ENCODE results near the gene AOPEP. TPM values are rescaled to one million over a fixed set of nuclear protein-coding genes. Genes with fewer than 3 reads are reported as not detected.
A peak's percentile ranks its signal among the peaks of the same experiment; 100 is the strongest.

Gene AOPEP
- total and polyA plus RNA-seq, 2 of the 13 experiments (the other 11 are each of a cell fraction or from before 2014, with no cell fraction given): 22.2 to 41.6 TPM

DNA sequence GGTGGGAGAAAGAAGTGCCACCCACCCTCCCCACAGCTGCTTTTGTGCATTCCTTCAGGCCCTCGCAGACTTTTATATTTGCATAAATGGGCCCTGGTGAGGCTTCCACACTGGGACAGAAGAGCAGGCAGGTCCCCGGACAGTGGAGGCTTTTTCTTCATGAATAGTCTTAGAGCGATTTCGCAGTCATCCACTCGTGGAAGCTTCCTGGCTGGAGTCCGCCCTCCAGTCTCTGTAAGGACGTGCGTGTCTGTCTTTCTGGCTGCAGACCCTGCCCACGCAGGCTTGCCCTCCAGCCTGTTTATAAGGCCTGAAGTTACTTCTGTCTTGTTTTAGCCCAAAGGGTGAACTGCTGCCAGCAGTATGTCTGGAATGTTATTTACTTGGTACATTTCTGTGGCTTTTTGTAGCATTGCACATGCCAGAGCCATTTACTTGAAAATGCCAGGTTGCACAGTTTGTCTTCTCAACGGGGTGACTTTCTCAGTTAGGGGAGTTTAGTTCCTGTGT is 195.7 kb downstream of the AOPEP start (continued):
- TF ChIP-seq SNRNP70 (IDR thresholded peaks at IDR 0.05; ENCODE audit: low read depth, low read length) (no peak), NCOA2 (CRISPR knock-in tag; IDR thresholded peaks at IDR 0.05) (peak; percentile 74), ZNF274 (CRISPR knock-in tag; IDR thresholded peaks at IDR 0.05) (no peak), CC2D1A (CRISPR knock-in tag; IDR thresholded peaks at IDR 0.05) (no peak), MXI1 (IDR thresholded peaks at IDR 0.05; ENCODE audit: borderline replicate concordance, low read depth, low read length) (no peak), ZSCAN12 (CRISPR knock-in tag; IDR thresholded peaks at IDR 0.05) (no peak), NR2F2 (IDR thresholded peaks at IDR 0.05; ENCODE audit: borderline replicate concordance, low read depth) (no peak), HNRNPK (IDR thresholded peaks at IDR 0.05; ENCODE audit: low read depth, low read length, poor library complexity, severe bottlenecking) (no peak), ZNF496 (CRISPR knock-in tag; IDR thresholded peaks at IDR 0.05; ENCODE audit: insufficient replicate concordance) (no peak), KLF13 (CRISPR knock-in tag; IDR thresholded peaks at IDR 0.05) (no peak), ZNF232 (CRISPR knock-in tag; IDR thresholded peaks at IDR 0.05; ENCODE audit: borderline replicate concordance) (no peak), HMG20B (CRISPR knock-in tag; conservative IDR thresholded peaks at IDR 0.05) (no peak), CBFB (CRISPR knock-in tag; IDR thresholded peaks at IDR 0.05) (peak; percentile 98), FOXP1 (IDR thresholded peaks at IDR 0.05) (peak; percentile 59; the same call in 1 of the 2 replicates), FOXP1 (CRISPR knock-in tag; IDR thresholded peaks at IDR 0.05) (peak; percentile 60), NKX3-1 (CRISPR knock-in tag; IDR thresholded peaks at IDR 0.05) (no peak)
- TF ChIP-seq, protein P1, sequence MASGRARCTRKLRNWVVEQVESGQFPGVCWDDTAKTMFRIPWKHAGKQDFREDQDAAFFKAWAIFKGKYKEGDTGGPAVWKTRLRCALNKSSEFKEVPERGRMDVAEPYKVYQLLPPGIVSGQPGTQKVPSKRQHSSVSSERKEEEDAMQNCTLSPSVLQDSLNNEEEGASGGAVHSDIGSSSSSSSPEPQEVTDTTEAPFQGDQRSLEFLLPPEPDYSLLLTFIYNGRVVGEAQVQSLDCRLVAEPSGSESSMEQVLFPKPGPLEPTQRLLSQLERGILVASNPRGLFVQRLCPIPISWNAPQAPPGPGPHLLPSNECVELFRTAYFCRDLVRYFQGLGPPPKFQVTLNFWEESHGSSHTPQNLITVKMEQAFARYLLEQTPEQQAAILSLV (CRISPR knock-in tag; IDR thresholded peaks at IDR 0.05; ENCODE audit: borderline replicate concordance): no peak
- TF ChIP-seq, protein P2, sequence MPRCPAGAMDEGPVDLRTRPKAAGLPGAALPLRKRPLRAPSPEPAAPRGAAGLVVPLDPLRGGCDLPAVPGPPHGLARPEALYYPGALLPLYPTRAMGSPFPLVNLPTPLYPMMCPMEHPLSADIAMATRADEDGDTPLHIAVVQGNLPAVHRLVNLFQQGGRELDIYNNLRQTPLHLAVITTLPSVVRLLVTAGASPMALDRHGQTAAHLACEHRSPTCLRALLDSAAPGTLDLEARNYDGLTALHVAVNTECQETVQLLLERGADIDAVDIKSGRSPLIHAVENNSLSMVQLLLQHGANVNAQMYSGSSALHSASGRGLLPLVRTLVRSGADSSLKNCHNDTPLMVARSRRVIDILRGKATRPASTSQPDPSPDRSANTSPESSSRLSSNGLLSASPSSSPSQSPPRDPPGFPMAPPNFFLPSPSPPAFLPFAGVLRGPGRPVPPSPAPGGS (CRISPR knock-in tag; IDR thresholded peaks at IDR 0.05): peak; percentile 56; the same call in 1 of the 2 replicates
- TF ChIP-seq, protein P3, sequence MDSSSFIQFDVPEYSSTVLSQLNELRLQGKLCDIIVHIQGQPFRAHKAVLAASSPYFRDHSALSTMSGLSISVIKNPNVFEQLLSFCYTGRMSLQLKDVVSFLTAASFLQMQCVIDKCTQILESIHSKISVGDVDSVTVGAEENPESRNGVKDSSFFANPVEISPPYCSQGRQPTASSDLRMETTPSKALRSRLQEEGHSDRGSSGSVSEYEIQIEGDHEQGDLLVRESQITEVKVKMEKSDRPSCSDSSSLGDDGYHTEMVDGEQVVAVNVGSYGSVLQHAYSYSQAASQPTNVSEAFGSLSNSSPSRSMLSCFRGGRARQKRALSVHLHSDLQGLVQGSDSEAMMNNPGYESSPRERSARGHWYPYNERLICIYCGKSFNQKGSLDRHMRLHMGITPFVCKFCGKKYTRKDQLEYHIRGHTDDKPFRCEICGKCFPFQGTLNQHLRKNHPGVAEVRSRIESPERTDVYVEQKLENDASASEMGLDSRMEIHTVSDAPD (CRISPR knock-in tag; IDR thresholded peaks at IDR 0.05): no peak
- TF ChIP-seq, protein P4, sequence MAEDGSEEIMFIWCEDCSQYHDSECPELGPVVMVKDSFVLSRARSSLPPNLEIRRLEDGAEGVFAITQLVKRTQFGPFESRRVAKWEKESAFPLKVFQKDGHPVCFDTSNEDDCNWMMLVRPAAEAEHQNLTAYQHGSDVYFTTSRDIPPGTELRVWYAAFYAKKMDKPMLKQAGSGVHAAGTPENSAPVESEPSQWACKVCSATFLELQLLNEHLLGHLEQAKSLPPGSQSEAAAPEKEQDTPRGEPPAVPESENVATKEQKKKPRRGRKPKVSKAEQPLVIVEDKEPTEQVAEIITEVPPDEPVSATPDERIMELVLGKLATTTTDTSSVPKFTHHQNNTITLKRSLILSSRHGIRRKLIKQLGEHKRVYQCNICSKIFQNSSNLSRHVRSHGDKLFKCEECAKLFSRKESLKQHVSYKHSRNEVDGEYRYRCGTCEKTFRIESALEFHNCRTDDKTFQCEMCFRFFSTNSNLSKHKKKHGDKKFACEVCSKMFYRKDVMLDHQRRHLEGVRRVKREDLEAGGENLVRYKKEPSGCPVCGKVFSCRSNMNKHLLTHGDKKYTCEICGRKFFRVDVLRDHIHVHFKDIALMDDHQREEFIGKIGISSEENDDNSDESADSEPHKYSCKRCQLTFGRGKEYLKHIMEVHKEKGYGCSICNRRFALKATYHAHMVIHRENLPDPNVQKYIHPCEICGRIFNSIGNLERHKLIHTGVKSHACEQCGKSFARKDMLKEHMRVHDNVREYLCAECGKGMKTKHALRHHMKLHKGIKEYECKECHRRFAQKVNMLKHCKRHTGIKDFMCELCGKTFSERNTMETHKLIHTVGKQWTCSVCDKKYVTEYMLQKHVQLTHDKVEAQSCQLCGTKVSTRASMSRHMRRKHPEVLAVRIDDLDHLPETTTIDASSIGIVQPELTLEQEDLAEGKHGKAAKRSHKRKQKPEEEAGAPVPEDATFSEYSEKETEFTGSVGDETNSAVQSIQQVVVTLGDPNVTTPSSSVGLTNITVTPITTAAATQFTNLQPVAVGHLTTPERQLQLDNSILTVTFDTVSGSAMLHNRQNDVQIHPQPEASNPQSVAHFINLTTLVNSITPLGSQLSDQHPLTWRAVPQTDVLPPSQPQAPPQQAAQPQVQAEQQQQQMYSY (CRISPR knock-in tag; IDR thresholded peaks at IDR 0.05): no peak
- TF ChIP-seq, protein P5, sequence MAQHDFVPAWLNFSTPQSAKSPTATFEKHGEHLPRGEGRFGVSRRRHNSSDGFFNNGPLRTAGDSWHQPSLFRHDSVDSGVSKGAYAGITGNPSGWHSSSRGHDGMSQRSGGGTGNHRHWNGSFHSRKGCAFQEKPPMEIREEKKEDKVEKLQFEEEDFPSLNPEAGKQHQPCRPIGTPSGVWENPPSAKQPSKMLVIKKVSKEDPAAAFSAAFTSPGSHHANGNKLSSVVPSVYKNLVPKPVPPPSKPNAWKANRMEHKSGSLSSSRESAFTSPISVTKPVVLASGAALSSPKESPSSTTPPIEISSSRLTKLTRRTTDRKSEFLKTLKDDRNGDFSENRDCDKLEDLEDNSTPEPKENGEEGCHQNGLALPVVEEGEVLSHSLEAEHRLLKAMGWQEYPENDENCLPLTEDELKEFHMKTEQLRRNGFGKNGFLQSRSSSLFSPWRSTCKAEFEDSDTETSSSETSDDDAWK (CRISPR knock-in tag; IDR thresholded peaks at IDR 0.05): no peak
